HG02973 (cell line): ENCODE measurements around the gene GLB1L3.
A peak's percentile ranks its signal among the peaks of the same experiment; 100 is the strongest.
"Not testable (repeated sequence)": the region's sequence is repeated elsewhere in the genome, so short reads cannot be mapped to it uniquely, and the experiment has no call there.

Experiments used
- ATAC-seq: cut with Tn5 transposase; IDR thresholded peaks from one replicate; pipeline ENCODE4 v1.9.1; 2021; ENCODE audit warnings: moderate library complexity; ENCODE audit not compliant: unreplicated experiment

Gene GLB1L3

DNA sequence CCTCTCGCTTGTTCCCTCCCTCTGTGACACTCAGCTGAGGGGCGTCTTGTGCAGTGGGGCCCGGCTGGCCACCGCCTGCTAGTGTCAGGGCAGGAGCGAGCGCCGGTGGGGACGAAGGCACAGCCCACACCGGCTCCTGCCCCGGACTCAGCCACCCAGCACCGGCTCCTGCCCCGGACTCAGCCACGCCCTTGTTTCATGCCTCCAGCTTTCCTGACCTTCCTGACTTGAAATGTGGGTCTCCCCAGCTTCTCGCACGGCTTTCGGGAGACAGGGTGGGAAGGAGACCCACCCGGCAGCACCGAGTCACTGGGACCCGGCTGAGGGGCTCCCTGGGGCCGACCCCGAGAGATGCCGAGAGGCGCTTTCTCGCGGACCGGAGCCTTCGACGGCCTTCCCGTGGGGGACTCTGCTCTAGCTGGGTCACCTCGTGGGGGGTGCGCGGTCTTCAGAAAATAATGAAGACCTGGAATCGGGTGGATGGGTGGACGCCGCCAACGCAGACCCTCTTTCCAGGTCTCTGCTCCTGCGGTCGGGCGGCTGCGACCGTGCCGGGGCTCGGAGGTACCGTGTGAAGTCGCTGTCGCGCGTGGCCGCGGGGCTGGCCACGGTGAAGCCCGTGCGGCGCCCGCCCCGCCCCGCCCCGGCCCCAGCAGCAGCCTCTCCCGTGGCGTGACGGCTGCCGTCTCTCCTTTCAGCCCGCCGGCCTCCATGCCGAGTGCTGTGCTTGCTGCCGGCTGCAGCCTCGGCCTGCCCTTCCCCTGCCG is 65.8 kb downstream of the GLB1L3 start:
- ATAC-seq, result no peak

DNA sequence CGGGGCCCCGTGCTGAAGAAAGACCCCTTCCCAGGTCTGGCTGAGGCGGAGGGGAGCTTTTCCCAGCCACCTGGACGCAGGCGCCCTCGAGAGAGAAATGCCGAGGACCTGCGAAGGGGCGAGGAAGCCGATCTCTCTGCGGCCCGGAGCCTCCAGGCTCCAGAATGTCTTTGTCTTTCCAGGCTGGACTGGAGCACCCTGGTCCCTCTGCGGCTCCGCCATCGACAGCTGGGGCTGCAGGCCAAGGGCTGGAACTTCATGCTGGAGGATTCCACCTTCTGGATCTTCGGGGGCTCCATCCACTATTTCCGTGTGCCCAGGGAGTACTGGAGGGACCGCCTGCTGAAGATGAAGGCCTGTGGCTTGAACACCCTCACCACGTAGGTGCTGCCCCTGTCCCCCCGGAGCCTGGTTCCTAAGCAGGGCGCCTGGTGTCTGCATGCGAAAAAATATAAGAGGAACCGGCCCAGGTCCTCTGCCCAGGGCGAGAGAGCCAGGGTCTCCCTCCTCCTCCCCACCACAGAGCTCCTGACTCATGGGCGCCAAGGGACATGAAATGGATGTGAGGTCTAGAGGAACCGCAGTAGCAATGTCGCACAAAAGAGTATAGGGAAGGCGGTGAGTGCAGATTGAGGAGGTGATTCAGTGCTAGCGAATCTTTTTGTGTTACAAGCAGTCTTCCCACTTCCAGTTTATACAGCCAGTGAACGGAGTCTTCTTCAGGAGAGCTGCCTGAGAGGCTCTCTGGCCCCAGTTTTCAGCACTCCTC is 66.6 kb downstream of the GLB1L3 start:
- no peak for ATAC-seq

DNA sequence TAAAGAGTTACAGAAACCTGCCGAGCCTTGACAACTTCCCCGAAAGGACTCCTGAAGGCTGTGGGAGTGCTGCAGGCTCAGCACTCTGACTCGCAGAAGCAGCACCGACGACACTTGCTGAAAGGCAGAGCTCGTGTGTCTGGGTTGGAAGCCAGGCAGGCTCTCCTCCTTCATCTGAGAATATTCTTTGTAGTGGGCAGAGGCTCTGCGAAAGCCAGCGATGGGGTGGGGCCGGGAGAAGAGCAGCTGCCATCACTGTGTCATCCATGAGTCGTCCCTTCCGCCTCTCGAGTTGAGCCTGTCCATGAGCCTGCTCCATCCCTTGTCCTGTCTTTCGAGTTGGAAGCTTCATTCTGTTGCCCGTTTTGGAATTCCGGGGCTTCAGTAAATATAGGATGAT is 67.5 kb downstream of the GLB1L3 start:
- ATAC-seq, result no peak

DNA sequence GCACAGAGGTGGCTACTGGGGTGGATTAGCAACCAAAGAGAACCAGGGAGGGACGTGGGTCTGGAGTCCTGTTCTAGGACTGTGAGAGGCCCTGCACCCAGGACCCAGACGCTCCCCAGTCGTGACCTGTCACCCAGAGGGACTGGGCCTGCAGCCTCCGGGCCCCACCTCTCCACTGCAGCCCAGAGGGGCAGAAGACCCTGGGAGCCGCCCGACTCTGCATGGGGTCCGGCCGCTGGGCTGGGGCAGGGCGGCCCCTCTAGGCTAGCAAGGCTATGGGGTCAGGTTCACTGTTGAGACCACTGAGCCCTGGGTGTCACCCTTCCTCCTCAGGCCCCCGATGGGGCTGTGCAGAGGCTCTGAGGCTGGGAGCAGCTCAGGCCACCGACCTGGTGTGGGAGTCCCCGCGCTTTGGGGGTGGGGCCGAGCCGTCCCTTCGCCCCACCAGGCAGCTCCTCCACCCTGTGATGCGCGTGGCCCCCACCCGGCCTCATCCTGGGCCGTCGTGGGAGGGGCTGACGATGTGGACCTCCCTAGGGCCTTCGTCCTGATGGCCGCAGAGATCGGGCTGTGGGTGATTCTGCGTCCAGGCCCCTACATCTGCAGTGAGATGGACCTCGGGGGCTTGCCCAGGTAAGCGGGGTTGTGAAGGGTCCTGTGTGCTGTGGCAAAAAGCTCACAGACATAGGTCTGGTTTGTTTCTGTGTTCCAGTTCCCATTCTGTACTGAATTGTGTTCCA is 68.5 kb downstream of the GLB1L3 start:
- not testable (repeated sequence) for ATAC-seq

DNA sequence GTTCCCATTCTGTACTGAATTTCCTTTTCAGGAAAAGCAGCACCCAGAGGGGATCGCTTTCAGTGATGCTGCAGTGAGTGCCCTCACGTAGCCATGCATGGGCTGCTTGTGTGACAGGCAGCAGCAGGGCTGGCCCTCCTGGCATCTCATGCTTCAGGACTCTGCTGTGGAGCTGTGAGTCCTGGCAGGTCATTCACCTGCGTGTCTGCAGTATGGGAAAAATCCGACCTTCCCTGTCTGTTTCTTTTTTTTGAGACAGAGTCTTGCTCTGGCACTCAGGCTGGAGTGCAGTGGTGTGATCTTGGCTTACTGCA is 69.0 kb downstream of the GLB1L3 start:
- ATAC-seq, result no peak

DNA sequence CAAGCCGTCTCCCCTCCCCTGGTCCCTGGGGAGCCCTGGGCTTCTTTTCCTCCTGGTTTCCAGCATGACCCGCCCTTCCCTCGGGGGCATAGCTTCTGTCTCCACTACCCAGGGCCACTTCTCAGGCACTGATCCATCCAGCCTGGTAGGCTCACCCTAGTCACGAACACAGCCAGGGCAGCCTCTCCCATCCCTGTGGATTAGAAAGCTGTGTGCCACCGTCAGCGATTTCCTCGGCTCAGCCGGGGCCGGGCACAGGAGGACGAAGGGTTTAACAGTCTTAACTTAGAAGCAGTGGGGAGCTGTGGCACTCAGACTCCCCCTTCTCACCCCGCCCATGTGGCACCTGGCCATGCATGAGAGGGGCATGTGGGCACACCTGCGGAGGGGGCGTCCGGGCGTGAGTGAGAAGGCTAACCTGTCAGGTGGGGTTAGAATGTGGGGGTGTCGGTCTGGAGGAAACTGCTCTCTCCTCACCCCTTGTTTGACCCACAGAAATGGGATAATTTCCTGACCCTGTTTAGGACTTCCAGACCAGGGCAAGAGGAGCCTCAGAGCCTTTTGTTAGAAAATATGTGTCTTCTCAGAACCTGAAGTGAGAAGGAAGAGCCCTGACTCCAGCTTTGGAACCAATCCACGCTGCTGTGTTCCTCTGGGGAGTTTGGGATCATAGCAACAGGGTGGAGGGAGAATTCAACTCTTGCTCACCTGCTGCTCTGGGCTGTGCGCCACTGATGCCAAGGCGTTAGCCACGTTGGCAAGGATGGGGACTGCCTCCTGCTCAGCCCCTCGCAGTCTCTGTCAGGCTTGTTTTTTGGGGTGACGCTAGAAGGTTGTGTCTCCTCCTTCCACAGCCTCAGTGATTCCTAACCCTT is 70.2 kb downstream of the GLB1L3 start:
- ATAC-seq, result no peak

GRCh38 chr11:134346976-134347350 is 70.8 kb downstream of the GLB1L3 start:
- no peak for ATAC-seq

GRCh38 chr11:134347441-134347840 is 71.3 kb downstream of the GLB1L3 start:
- no peak for ATAC-seq

DNA sequence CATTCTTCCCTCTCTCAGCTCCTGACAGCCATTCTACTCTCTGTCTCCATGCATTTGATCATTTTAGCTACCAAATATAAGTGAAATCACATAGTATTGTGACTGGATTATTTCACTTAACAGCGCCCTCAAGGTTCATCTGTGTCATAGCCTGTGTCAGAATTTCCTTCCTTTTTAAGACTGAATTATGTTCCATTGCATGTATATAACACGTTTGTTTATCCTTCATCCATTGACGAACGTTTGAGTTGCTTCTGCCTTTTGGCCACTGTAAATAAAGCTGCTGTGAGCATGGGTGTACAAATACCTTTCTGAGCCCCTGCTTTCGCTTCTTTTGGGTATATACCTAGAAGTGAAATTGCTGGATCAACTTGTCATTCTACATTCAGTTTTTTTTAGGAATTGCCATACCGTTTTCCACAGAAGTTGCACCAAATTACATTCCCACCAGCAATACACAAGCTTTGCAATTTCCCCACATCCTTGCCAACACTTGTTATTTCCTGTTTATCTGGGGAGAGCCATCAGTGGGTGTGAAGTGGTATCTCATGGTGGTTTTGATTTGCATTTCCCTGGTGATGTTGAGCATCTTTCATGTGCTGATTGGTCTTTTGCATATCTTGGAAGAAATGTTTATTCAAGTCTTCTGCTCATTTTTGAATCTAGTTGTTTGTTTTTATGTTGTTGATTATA is 73.1 kb downstream of the GLB1L3 start:
- ATAC-seq, result peak; percentile 44

GRCh38 chr11:134349802-134350355 is 73.7 kb downstream of the GLB1L3 start:
- ATAC-seq, result no peak

- ATAC-seq, result peak; percentile 63
Measured at GRCh38 chr11:134350381-134350780, 74.2 kb downstream of the GLB1L3 start.

DNA sequence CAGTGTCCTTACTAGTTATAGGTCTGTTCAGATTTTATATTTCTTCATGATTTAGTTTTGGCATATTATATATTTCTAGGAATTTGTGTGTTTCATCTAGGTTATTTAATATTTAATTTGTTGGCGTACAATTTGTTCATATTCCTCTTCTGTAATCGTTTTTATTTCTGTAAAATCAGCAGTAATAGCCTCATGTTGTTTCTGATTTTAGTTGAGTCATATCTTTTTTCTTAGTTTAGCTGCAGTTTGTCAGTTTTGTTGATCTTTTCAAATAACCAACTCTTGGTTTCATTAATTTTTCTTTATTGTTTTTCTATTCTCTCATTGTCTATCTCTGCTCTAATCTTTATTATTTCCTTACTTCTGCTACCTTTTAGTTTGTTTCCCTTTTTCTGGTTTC is 75.9 kb downstream of the GLB1L3 start:
- no peak for ATAC-seq

- no peak for ATAC-seq
Measured at GRCh38 chr11:134355136-134355535, 79.0 kb downstream of the GLB1L3 start.

DNA sequence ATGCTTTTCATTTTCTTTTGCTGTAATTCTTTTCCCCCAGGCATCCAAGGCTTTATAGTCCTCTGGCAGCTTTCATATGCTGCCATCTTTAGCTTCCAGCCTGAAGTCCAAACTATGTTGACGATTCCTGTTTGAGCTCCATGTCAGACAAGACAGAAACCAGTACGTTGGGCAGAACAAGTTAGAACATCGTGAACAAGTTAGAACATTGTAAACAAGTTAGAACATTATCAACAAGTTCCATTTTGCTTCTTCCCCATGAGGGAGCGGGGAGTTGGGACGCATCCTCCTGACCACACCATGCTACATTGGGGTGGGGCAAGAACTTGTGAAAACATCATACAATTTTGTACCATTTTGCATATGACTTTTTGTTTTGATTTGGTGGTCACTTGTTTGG is 79.5 kb downstream of the GLB1L3 start:
- no peak for ATAC-seq

DNA sequence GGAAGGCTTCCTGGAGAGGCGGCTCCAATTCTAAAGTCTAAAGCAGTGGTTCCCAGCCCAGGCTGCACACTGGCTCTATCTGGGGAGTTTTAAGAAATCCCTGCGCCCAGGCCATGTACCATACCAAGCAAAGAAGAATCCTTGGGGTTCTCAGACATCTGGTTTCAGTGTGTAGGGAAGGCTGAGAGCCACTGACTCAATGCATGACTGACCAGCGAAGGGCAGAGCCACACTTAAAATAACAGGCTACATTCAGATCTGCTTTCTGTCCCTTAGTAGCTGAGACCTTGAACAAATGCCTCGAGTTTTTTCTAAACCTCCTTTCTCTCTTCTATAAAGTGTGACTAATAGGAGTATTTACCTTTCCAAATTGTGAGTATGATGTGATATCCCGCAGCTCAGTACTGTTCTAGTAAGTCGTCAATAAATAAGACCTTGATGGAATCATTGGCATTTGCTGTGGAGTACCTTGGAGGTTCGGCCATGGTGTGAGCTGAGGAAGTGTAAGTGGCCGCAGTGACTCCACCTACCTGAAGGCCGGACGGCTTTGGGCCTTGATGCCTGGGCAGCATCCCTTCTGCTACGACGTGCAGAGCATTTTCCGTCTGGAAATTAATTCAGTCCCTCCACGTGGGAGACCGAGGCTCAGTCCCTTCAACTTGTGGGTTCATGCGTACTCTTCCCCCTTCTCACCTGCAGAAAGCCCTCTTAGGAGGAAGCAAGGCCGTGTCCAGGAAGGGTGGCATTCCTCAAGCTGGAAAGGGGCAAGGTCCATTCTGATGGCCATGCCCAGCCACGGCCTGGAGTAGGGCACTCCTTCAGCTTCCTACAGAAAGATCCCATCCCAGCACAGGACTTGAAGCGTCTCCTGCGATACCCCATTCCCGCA is 80.7 kb downstream of the GLB1L3 start:
- ATAC-seq, result no peak

DNA sequence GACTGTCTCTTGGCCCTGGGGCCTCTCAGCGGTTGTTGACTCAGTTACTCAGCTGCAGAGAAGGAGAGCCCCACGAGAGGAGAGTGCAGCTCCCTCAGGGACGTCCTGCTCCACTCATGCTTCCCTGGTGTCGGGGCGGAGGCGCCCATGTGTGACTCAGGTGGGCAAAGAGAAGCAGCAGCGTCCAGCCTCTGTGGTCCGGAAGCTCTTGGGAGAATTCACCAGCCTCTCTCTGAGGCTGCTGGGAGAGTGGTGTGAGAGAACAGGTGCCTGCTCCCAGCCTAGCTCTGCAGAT is 81.3 kb downstream of the GLB1L3 start:
- no peak for ATAC-seq

DNA sequence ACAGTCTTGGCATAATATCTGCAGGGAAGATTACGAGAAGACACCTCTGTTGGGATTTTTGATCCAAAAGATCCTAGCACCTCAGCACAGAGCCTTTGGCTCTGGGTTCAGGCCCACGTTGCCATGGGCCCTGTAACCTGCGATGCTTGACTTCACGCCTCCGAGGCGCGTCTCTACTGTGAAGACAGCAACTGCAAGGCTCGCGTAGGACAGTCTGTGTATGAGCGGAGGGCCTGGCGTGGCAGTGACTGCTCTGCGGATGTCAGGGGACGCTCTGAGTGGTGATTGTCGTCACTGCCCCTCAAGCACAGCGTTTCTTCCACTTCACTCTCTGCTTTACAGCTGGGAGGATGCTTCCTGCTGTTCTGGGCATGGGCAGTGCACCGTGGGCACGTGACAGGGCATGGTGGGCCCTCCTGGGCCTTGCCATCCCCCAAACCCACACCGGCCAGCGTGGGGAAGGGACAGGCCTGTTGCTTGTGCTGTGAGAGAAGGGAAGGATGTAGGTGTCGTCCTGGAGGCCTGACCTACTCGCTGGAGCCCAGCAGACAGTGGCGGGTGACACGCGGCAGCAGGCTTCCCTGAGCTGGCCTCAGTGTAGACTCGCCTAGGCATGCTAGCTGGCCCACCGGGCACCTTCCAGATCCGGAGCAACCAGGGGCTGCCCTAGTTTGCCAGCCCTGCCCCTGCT is 82.1 kb downstream of the GLB1L3 start:
- ATAC-seq, result no peak

- ATAC-seq, result no peak
Measured at GRCh38 chr11:134358856-134359490, 82.8 kb downstream of the GLB1L3 start.
